ENCODE measurements around the gene SULT1A1. TPM values are rescaled to one million over a fixed set of nuclear protein-coding genes. Genes with fewer than 3 reads are reported as not detected.
"Not testable (repeated sequence)": the region's sequence is repeated elsewhere in the genome, so short reads cannot be mapped to it uniquely, and the experiment has no call there.

Gene SULT1A1
- polyA plus RNA-seq, 6 donors from 2014 or later: 0.90 to 3.6 (median 1.2) TPM; not detected in 1

GRCh38 chr16:28616224-28616577 lies 6.4 kb upstream of the SULT1A1 start:
- not testable (repeated sequence) for DNase-seq; H3K27me3 Mint-ChIP-seq; H3K4me1 Mint-ChIP-seq; ATAC-seq (ENCODE audit: low read depth in 2 of 2); H3K4me3 Mint-ChIP-seq; H3K27ac Mint-ChIP-seq; H3K9me3 Mint-ChIP-seq; H3K36me3 Mint-ChIP-seq

- not testable (repeated sequence) for H3K9me3 Mint-ChIP-seq; H3K4me1 Mint-ChIP-seq; H3K27ac Mint-ChIP-seq; H3K4me3 Mint-ChIP-seq; DNase-seq; H3K36me3 Mint-ChIP-seq; ATAC-seq (ENCODE audit: low read depth in 2 of 2); H3K27me3 Mint-ChIP-seq
Observed at GRCh38 chr16:28615486-28616223, 5.8 kb upstream of the SULT1A1 start.

DNA sequence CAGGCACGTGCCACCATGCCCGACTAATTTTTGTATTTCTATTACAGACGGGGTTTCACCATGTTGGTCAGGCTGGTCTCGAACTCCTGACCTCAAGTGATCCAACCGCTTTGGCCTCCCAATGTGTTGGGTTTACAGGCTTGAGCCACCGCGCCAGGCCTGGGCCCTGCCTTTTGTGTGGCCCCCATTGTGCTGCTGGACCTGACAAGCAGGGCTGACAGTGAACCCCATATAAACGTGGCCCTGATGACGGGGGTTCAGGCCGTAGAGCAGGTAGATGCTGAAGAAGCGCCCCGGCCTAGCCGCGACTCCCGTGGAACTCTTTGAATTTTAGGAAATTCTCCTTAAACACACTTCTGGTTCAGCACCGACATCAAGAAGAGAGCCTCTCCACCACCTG lies 4.7 kb upstream of the SULT1A1 start:
- not testable (repeated sequence) for H3K36me3 Mint-ChIP-seq; DNase-seq; H3K4me1 Mint-ChIP-seq; ATAC-seq (ENCODE audit: low read depth in 2 of 2); H3K9me3 Mint-ChIP-seq; H3K27ac Mint-ChIP-seq; H3K27me3 Mint-ChIP-seq; H3K4me3 Mint-ChIP-seq

- H3K9me3 Mint-ChIP-seq, H3K27me3 Mint-ChIP-seq, DNase-seq, H3K4me1 Mint-ChIP-seq, H3K4me3 Mint-ChIP-seq, H3K27ac Mint-ChIP-seq, H3K36me3 Mint-ChIP-seq: not testable (repeated sequence)
- peak in 1 of 2 donors; percentile 18 for ATAC-seq (ENCODE audit: low read depth in 2 of 2)
Observed at GRCh38 chr16:28613912-28614311, 4.1 kb upstream of the SULT1A1 start.

DNA sequence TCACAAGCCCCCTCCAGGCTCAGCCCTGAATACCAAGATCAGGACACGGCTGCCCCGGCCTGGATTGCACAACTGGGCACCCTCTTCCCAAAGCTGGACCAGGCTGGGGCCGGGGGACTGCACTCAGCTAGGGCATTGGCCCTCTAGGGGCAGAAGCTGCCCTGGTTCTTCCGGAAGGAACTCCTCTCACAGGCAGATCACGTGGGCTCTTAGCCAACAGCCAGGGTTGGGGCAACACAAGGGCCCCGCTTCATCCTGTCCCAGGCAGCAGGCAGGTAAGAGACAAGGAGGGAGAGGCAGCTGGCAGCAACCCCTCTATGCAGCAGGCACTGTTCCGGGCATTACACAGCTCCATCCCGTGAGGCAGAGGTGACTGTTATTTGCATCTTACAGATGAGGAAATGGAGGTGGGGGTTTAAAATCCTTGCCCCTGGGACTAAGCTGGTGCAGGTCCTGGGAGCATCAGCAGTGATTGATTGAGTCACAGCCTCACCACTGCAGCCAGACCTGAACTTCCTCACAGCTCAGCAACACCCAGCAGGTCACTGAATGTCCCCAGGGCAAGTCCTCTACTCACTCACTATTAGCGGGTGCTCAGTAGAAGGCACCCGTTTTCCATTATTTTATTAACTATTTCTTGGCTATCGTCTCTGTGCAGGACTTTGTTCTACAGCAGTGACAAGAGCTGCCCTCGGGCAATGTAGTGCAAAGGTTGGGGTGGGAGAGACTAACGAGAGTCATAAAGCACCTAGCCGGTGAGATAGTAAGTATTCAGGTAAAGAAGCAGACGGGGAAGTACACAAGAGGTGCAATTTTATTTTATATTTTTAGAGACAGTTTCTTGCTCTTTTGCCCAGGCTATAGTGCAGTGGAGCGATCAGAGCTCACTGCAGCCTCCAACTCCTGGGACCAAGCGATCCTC lies 2.8 kb upstream of the SULT1A1 start:
- peak; percentile 82 to 89 for ATAC-seq (ENCODE audit: low read depth in 2 of 2)
- H3K27me3 Mint-ChIP-seq, H3K4me3 Mint-ChIP-seq, DNase-seq, H3K36me3 Mint-ChIP-seq, H3K9me3 Mint-ChIP-seq, H3K27ac Mint-ChIP-seq, H3K4me1 Mint-ChIP-seq: not testable (repeated sequence)

- H3K27ac Mint-ChIP-seq: peak overlapping the region in 1 of 6 donors; percentile 73
- ATAC-seq (ENCODE audit: low read depth in 2 of 2) (no peak), DNase-seq (no peak)
- peaks cover 0 to 5% (median 4%) of the 10 kb centered on the region in 3 donors for H3K4me1 Mint-ChIP-seq
- H3K4me3 Mint-ChIP-seq: no peak overlapping the region
- H3K27me3 Mint-ChIP-seq: no peaks in the 10 kb centered on the region
- no peaks in the 10 kb centered on the region for H3K36me3 Mint-ChIP-seq
- no peaks in the 10 kb centered on the region for H3K9me3 Mint-ChIP-seq
Observed at GRCh38 chr16:28610595-28611191, 849 bp upstream of the SULT1A1 start.

DNA sequence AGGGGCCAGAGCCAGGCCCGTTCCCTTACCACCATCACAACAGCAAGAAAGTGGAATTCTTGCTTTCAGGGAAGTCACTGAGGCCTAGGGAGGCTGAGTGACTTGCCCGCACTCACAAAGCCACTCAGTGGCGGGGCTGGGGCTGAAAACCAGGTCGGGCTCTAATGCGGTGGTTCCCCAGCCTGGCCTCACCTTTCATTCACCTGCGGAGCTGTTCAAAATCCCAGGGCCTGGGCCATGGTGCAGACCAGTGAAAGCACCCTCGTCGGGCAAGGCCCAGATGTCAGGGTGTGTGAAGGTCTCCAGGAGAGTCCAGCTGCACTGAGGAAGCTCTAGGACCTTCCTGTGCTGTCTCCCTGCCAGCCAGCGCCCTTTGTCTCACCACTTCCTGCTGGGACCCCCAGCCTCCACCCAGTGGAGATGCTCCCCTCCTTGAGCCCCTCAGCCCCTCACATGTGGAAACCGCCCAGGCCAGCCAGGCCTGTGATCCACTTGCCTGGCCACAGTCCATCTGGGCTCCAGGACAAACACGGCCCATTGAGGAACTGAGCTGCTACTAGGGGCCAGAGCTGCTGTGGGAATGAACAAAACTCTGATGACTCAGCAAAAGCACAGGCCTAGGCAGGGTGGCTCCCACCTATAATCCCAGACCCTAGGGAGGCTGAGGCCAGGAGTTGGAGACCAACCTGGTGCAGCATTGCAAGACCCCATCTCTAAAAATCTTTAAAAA lies 812 bp downstream of the SULT1A1 start:
- not testable (repeated sequence) for H3K36me3 Mint-ChIP-seq; H3K9me3 Mint-ChIP-seq; DNase-seq; ATAC-seq (ENCODE audit: low read depth in 2 of 2); H3K27me3 Mint-ChIP-seq; H3K4me3 Mint-ChIP-seq; H3K4me1 Mint-ChIP-seq
- peak overlapping the region in 1 of 6 donors; percentile 54 for H3K27ac Mint-ChIP-seq

DNA sequence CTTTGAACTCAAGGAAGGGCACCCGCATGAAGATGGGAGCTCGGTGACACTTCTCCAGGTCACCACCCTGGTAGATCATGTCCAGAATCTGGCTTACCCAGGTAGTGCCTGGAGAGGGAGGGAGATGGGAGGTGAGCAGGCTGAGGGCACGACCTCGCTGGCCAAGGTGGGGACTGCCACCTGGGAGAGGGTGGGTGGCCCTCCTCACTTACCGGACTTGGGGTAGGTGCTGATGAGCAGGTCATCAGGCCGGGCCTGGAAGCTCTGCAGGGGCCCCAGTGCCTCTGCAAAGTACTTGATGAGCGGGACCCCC lies 1.4 kb downstream of the SULT1A1 start:
- not testable (repeated sequence) for H3K9me3 Mint-ChIP-seq; H3K27me3 Mint-ChIP-seq; H3K4me1 Mint-ChIP-seq; H3K36me3 Mint-ChIP-seq; H3K27ac Mint-ChIP-seq; DNase-seq; H3K4me3 Mint-ChIP-seq; ATAC-seq (ENCODE audit: low read depth in 2 of 2)

DNA sequence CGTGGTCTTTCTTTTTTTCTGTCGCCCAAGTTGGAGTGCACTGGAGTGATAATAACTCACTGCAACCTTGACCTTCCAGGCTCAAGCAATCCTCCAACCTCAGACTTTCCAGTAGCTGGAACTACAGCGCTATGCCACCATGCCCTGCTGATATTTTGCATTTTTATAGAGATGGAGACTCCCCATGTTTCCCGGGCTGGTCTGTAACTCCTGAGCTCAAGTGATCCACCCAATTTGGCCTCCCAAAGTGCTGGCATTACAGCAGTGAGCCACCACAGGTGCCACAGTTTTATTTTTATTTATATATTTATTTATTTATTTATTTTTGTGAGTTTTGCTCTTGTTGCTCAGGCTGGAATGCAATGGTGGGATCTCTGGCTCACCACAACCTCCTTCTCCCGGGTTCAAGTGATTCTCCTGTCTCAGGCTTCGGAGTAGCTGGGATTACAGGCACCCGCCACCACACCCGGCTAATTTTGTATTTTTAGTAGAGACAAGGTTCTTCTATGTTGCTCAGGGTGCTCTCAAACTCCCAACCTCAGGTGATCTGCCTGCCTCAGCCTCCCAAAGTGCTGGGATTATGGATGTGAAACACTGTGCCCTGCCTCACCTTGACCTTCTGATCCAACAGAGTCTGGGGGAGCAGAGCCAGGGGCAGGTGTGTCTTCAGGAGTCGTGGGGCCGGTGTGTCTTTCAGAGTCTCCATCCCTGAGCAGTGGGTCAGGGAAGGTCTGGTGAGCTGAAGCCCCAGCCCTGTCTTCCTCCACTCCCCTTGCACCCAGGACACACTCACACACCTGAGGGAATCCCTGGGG lies 2.0 kb downstream of the SULT1A1 start:
- H3K27ac Mint-ChIP-seq; H3K9me3 Mint-ChIP-seq; H3K36me3 Mint-ChIP-seq; DNase-seq; ATAC-seq (ENCODE audit: low read depth in 2 of 2); H3K4me1 Mint-ChIP-seq; H3K4me3 Mint-ChIP-seq; H3K27me3 Mint-ChIP-seq: not testable (repeated sequence)

GRCh38 chr16:28607116-28607623 lies 2.7 kb downstream of the SULT1A1 start:
- Mint-ChIP-seq H3K36me3 (no peaks in the 10 kb centered on the region), H3K27ac (peak overlapping the region in 1 of 6 donors; percentile 66), H3K9me3 (no peaks in the 10 kb centered on the region), H3K27me3 (no peaks in the 10 kb centered on the region), H3K4me1 (peaks cover 0 to 5% (median 4%) of the 10 kb centered on the region in 3 donors), H3K4me3 (no peak overlapping the region)
- DNase-seq: no peak
- no peak for ATAC-seq (ENCODE audit: low read depth in 2 of 2)

DNA sequence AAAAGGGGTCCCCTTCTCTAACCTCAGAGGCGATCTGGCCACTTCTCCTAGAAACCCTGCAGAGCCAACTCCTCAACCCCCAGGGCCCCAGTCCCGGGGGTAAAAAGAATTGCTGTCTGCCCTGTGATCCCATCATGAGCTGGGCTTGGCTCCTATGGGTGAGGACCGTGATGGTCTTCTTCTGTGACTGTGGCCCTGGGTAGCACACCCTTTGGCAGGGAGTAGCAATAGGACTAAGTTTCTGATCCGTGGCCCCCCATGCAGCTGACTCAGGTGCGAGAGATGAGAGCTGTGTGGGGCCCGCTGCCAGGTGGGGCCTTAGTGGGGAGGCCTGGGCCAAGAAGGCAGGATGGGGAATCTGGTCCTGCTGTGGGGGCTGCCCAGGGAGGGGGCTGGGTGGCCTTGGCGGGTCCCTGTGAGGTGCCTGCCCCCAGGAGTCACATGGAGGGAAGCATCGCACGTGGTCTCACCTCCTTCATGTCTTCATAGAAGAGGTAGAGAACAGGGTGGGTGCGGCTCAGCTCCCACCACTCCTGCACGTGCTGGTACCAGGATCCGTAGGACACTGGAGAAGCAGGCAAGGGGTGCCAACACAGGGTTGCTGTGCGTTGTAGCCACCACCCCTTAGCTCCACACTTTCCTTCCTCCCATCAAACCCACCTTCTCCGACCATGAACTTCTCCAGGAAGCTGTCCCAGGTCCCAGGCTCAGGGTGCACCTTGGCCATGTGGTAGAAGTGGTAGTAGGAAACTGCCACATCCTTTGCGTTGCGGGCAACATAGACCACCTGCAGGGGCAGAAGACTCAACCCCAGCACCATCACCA lies 3.3 kb downstream of the SULT1A1 start:
- H3K36me3 Mint-ChIP-seq: no peaks in the 10 kb centered on the region
- no peak for ATAC-seq (ENCODE audit: low read depth in 2 of 2)

GRCh38 chr16:28604186-28604565 lies 5.7 kb downstream of the SULT1A1 start:
- H3K4me1 Mint-ChIP-seq: peaks cover 0 to 3% (median under 1%) of the 10 kb centered on the region in 3 donors
- peak overlapping the region in 1 of 6 donors; percentile 52 for H3K27ac Mint-ChIP-seq
- H3K36me3 Mint-ChIP-seq: no peaks in the 10 kb centered on the region
- H3K27me3 Mint-ChIP-seq: no peaks in the 10 kb centered on the region
- no peak overlapping the region for H3K4me3 Mint-ChIP-seq
- no peak for ATAC-seq (ENCODE audit: low read depth in 2 of 2)
- no peaks in the 10 kb centered on the region for H3K9me3 Mint-ChIP-seq
- DNase-seq: no peak

More for the DNA sequence above, 3.3 kb downstream of the SULT1A1 start:
- H3K4me3 Mint-ChIP-seq: no peak overlapping the region
- no peaks in the 10 kb centered on the region for H3K27me3 Mint-ChIP-seq
- DNase-seq: no peak
- peak overlapping the region in 1 of 6 donors; percentile 66 for H3K27ac Mint-ChIP-seq
- no peaks in the 10 kb centered on the region for H3K9me3 Mint-ChIP-seq
- H3K4me1 Mint-ChIP-seq: peaks cover under 1 to 5% (median 4%) of the 10 kb centered on the region in 3 donors

All from naive B cell (primary cell).